ENCODE measurements around the gene KCNH4.
"Not testable (repeated sequence)": the region's sequence is repeated elsewhere in the genome, so short reads cannot be mapped to it uniquely, and the experiment has no call there.

KCNH4 gene

GRCh38 chr17:42146911-42147607 lies 33.9 kb downstream of the KCNH4 start:
- TF ChIP-seq CTCF (IDR thresholded peaks at IDR 0.05; ENCODE audit: insufficient read depth, low read length, missing control alignments) = no peak
- ChIA-PET CTCF (no interaction called here), POLR2A (no interaction called here)
- no peak overlapping the region for H3K4me3 ChIP-seq (ENCODE audit: low read depth, low read length)
- DNase-seq (ENCODE audit: low read depth, low spot score) = no peak

DNA sequence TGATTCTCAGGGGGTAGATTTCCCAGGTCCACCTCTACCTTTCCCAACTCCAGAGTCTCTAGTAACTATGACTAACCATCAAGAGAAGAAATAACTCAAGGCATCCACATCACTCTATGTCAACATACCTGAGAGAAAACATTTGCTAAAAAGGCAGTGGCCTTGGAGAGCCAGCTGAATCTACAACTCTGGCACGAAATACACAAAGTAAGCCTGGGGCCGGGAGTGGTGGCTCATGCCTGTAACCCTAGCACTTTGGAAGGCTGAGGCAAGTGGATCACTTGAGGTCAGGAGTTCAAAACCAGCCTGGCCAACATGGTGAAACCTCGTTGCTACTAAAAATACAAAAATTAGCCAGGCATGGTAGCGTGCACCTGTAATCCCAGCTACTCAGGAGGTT lies 37.8 kb downstream of the KCNH4 start:
- ChIA-PET POLR2A (interaction anchor here (1.2 to 2.4 kb wide), 2 partner anchors 11 to 134 kb away, joined by 3 to 8 read pairs; no protein-coding TSS in a partner anchor), CTCF (interaction anchor here (0.6 to 2.4 kb wide), 9 partner anchors 8 to 123 kb away, joined by 3 to 13 read pairs (median 3); partner anchors contain the start of genes HSPB9 and NKIRAS2)
- H3K4me3 ChIP-seq (ENCODE audit: low read depth, low read length); DNase-seq (ENCODE audit: low read depth, low spot score): not testable (repeated sequence)

DNA sequence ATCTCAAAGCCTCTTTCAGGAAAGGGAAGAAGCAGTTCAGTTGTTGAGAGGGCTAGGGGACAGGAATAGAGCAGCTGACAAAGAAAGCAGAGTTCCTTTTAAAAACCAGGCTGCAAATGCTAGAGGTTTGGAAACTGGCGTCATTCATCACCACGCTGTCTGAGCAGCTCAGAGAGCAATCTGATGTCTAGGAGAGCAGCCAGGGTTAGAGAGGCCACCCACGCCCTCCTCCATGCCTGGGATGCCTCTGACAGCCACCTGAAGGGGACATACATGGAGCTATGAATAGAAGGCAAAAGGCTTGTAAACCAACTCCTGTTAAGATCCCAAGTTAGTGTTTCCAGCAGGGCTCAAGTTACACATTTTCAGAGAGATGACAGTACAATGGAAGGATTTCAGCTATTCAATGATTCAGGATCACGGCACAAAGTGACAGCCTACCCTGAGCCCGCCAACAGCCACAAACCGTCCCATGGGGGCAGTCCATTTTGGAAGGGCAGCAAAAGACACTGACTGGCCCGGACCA lies 38.5 kb downstream of the KCNH4 start:
- no peak for TF ChIP-seq CTCF (IDR thresholded peaks at IDR 0.05; ENCODE audit: insufficient read depth, low read length, missing control alignments)
- POLR2A ChIA-PET = interaction anchor here (1.2 to 2.4 kb wide), 2 partner anchors 11 to 135 kb away, joined by 3 to 8 read pairs; no protein-coding TSS in a partner anchor
- no peak overlapping the region for H3K4me3 ChIP-seq (ENCODE audit: low read depth, low read length)
- CTCF ChIA-PET = interaction anchor here (0.6 to 2.4 kb wide), 10 partner anchors 9 to 125 kb away, joined by 3 to 13 read pairs (median 3); partner anchors contain the start of genes DNAJC7, HSPB9 and NKIRAS2
- DNase-seq (ENCODE audit: low read depth, low spot score) = peak; percentile 56

DNA sequence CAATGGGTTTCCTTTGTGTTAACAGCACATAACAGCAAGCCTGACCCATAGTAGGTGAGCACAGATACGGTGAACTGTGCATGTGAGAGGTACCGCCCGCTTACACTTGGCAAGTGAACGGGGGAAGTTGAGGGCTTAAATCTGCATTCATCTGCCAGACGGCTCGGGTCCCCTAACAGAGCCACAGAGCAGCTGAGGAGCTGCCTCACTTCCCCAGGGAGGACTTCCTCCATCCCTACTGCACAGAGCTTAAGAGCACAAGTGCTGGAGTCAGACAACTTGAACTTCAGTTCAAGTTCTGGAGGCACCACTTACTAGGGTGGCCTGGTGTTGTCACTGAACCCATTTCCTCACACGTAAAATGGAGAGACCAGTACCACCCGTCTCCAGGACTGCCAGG lies 39.6 kb downstream of the KCNH4 start:
- no peak overlapping the region for H3K4me3 ChIP-seq (ENCODE audit: low read depth, low read length)
- POLR2A ChIA-PET = interaction anchor here (2.4 kb wide), 1 partner anchor 12 kb away, joined by 8 read pairs; no protein-coding TSS in a partner anchor
- TF ChIP-seq CTCF (IDR thresholded peaks at IDR 0.05; ENCODE audit: insufficient read depth, low read length, missing control alignments) = no peak
- CTCF ChIA-PET = no interaction called here
- DNase-seq (ENCODE audit: low read depth, low spot score) = no peak

GRCh38 chr17:42140690-42141089 lies 40.3 kb downstream of the KCNH4 start:
- CTCF ChIA-PET = interaction anchor here (1.0 to 2.3 kb wide), 2 partner anchors 13 to 387 kb away, joined by 3 to 5 read pairs; no protein-coding TSS in a partner anchor
- POLR2A ChIA-PET; H3K4me3 ChIP-seq (ENCODE audit: low read depth, low read length); DNase-seq (ENCODE audit: low read depth, low spot score): not testable (repeated sequence)

- H3K4me3 ChIP-seq (ENCODE audit: low read depth, low read length) = no peak overlapping the region
- no peak for DNase-seq (ENCODE audit: low read depth, low spot score)
- POLR2A ChIA-PET = no interaction called here
- no peak for TF ChIP-seq CTCF (IDR thresholded peaks at IDR 0.05; ENCODE audit: insufficient read depth, low read length, missing control alignments)
- CTCF ChIA-PET = interaction anchor here (0.8 to 2.3 kb wide), 4 partner anchors 15 to 176 kb away, joined by 3 to 5 read pairs (median 4); partner anchors contain the start of gene KCNH4
These were observed 42.0 kb downstream of the KCNH4 start for GRCh38 chr17:42138749-42139492.

DNA sequence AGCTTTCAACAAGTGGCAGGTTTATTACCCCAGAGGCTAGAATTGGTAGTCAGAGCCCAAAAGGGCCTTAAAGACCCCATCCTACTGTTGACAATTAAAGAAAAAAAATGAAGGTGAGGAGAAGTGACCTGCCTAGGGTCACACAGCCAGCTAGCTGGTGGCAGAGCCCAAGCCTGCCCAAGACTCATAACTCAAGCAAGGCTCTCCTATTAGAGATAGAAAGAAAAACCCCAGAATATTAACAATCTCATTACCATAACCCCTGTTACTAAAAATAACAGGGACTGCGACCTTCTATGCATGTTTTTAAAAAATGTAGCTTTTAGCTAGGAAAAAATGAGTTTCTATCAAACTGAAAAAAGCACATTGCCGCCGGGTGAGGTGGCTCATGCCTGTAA lies 44.3 kb downstream of the KCNH4 start:
- no peak for DNase-seq (ENCODE audit: low read depth, low spot score)
- CTCF ChIA-PET = interaction anchor here (1.1 to 1.6 kb wide), 3 partner anchors 16 to 114 kb away, joined by 3 read pairs; partner anchors contain the start of gene GHDC
- POLR2A ChIA-PET = no interaction called here
- H3K4me3 ChIP-seq (ENCODE audit: low read depth, low read length) = no peak overlapping the region
- TF ChIP-seq CTCF (IDR thresholded peaks at IDR 0.05; ENCODE audit: insufficient read depth, low read length, missing control alignments) = no peak
